Activated CD4-positive, alpha-beta T cell treated with anti-CD3 and anti-CD28 coated beads, Interleukin-10, Interleukin-2, amounts not matched to agents 100 ng/mL and 50 ng/mL, durations not matched to agents 16 hours and 8 hours (primary cell): Measurements from ENCODE around the gene BMAL2.

Source experiments
- DNase-seq: peaks from one replicate; pipeline ENCODE4 v3.0.0-alpha.2; 2020

Gene BMAL2

GRCh38 chr12:27361372-27361771 is 28.7 kb downstream of the BMAL2 start:
- no peak for DNase-seq

DNA sequence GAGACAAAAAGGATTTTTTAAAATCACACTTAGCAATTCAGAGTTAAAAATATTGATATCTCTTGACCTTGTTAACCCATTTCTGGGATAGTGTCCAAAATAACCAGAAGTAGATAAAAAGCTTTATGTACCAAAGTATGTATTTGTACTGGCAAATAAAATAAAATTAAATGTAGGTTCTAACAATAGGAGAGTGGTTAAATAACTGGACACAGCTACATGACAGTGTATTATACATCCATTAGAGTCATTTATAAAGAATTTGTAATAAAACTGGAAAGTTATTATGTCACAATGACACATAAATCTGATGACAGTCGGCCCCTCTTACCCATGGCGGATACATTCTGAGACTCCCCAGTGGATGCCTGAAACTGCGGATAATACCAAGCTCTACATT is 34.0 kb downstream of the BMAL2 start:
- no peak for DNase-seq

GRCh38 chr12:27367078-27367477 is 34.4 kb downstream of the BMAL2 start:
- no peak for DNase-seq

DNA sequence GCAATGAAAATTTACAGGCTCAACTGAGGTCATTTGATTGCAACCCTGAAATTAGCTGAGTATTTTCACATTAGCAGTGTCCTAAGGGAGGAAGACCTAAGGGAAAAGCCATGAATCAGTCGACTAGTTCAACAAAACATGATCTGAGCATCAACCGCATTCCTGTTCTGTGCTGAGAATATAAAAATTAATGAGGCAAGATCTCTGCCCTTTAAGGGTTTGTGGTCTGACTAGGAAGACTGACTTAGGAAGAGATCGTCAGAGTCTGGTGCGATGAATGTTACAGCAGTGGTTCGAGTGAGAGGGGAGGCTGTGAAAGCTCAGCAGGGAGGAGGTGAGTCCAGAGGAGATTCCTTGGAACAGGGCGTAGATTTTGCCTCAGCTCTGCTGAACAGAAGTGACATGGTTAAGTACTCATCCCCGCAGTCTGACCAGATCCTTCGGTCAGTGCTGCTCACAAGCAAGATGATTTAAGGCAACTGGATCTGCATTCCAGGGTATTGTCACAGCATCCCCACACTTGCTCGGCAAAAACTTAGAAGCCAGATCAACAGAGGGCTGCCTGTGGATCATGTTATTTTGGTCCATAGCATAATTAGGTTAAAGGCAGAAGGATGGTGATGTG is 49.6 kb downstream of the BMAL2 start:
- DNase-seq, result no peak
